Measurements from ENCODE around the gene MORN5.

The MORN5 gene

DNA sequence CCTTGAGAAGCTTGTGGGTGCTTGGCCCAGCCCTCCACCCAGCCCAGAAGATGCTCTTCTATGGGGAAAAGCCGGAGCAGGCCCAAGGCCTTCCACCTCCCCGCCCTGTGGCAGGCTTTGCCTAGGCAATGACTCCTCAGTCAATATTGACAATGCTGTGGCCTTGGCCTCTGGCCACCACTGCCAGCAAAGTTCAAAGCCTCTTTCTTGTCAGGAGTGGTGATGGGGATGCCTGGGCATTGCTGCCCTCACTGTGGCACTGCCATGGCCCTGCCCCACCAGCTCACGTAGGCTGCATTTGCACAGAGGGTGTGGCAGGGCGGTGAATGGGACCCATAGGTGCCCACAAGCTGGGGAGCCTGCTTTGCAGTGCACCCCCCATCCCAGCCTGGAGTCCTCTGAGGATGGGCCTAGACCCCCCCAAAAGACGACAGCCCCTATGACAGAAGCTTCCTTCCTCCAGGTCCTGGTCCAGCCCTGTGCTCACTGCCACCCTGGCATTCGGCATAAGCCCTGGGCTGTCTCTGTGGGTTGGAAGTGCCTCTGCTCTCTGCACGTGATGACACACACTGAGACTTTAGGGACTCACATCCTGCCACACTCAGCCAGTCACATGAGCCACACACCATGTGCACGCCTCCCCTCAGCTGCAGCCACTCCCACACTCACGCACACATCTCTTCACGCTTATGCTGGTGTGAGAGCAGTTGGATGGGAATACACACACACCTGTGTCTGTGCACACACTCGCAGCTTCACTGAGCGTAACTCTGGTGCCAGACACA, 31.1 kb downstream of the MORN5 start (continued):
- TF ChIP-seq, protein P1, sequence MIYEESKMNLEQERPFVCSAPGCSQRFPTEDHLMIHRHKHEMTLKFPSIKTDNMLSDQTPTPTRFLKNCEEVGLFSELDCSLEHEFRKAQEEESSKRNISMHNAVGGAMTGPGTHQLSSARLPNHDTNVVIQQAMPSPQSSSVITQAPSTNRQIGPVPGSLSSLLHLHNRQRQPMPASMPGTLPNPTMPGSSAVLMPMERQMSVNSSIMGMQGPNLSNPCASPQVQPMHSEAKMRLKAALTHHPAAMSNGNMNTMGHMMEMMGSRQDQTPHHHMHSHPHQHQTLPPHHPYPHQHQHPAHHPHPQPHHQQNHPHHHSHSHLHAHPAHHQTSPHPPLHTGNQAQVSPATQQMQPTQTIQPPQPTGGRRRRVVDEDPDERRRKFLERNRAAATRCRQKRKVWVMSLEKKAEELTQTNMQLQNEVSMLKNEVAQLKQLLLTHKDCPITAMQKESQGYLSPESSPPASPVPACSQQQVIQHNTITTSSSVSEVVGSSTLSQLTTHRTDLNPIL (CRISPR knock-in tag; IDR thresholded peaks at IDR 0.05; ENCODE audit: low read depth): no peak
- no peak for TF ChIP-seq ZNF70 (CRISPR knock-in tag; IDR thresholded peaks at IDR 0.05)
- no peak for TF ChIP-seq TCF4 (CRISPR knock-in tag; IDR thresholded peaks at IDR 0.05; ENCODE audit: borderline replicate concordance)
- no peak for TF ChIP-seq ZC3H10 (CRISPR knock-in tag; IDR thresholded peaks at IDR 0.05)
- no peak for TF ChIP-seq ZFP3 (CRISPR knock-in tag; IDR thresholded peaks at IDR 0.05)
- no peak for TF ChIP-seq ARNTL (CRISPR knock-in tag; IDR thresholded peaks at IDR 0.05; ENCODE audit: borderline replicate concordance, low read depth)
- no peak for TF ChIP-seq GLIS3 (CRISPR knock-in tag; IDR thresholded peaks at IDR 0.05)
- TF ChIP-seq ZFP30 (CRISPR knock-in tag; IDR thresholded peaks at IDR 0.05): no peak

DNA sequence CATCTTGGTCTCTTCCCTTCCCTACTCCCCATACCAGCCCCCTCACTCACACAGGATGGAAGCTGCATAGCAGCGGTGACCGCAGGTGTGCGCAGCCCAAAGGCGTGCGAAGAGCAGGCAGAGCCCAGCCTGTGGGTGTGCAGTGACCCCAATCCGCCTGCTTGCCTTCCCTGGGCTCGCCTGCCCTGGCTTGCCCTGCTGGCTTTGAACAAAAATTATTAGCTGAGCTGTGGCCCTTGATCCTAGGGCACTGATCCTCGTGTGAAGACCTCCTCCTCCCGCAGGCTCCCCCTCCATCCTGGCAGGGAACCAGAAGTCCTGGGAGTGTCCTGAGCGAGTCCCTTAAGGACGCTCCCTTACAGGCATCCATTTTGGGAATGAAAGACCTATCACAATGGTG, 31.9 kb downstream of the MORN5 start:
- no peak for ATAC-seq

DNA sequence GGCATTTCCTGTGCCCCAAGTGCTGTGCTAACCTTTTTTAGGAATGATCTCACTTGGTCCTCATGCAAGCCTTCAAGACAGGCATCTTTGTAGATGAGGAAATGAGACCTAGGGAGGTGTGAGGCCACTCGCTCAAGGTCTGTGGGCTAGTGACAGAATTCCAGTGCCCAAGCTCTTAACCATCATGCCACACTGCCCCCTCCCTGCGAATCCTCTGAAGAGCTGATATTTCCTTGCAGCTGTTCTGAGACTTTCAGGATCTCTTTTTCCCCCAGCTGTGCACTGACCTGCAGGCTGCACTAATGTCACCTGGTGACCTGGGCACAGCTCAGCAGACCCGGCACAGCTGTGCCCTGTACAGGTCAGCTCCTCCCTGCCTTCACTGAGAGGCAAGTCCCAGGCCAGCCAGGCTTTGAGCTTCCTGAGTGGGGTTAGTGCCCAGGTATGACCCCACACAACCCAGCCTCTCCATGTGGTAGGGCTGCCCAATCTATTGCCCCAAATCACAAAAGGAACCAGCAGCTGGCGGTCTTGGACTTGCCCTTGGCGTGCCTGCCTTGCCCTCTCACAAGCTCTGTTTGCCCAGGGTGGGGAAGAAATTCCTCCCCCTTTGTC, 32.7 kb downstream of the MORN5 start:
- TF ChIP-seq ZFP3 (CRISPR knock-in tag; IDR thresholded peaks at IDR 0.05): no peak
- TF ChIP-seq, protein P1 (CRISPR knock-in tag; IDR thresholded peaks at IDR 0.05; ENCODE audit: low read depth): no peak
- TF ChIP-seq ZNF565 (CRISPR knock-in tag; conservative IDR thresholded peaks at IDR 0.05; ENCODE audit: low read depth): no peak
- no peak for TF ChIP-seq ESRRG (CRISPR knock-in tag; IDR thresholded peaks at IDR 0.05)
- no peak for TF ChIP-seq TOX (CRISPR knock-in tag; IDR thresholded peaks at IDR 0.05; ENCODE audit: borderline replicate concordance)
- no peak for TF ChIP-seq RARB (CRISPR knock-in tag; IDR thresholded peaks at IDR 0.05)
- ATAC-seq: no peak

More for the DNA sequence above, 31.9 kb downstream of the MORN5 start:
- TF ChIP-seq TCF4 (CRISPR knock-in tag; IDR thresholded peaks at IDR 0.05; ENCODE audit: borderline replicate concordance): no peak
- no peak for TF ChIP-seq OSR1 (CRISPR knock-in tag; IDR thresholded peaks at IDR 0.05)
- no peak for TF ChIP-seq BACH2 (CRISPR knock-in tag; IDR thresholded peaks at IDR 0.05; ENCODE audit: borderline replicate concordance)
- TF ChIP-seq, protein P2, sequence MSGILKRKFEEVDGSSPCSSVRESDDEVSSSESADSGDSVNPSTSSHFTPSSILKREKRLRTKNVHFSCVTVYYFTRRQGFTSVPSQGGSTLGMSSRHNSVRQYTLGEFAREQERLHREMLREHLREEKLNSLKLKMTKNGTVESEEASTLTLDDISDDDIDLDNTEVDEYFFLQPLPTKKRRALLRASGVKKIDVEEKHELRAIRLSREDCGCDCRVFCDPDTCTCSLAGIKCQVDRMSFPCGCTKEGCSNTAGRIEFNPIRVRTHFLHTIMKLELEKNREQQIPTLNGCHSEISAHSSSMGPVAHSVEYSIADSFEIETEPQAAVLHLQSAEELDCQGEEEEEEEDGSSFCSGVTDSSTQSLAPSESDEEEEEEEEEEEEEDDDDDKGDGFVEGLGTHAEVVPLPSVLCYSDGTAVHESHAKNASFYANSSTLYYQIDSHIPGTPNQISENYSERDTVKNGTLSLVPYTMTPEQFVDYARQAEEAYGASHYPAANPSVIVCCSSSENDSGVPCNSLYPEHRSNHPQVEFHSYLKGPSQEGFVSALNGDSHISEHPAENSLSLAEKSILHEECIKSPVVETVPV (CRISPR knock-in tag; IDR thresholded peaks at IDR 0.05): no peak
- TF ChIP-seq CSDC2 (CRISPR knock-in tag; IDR thresholded peaks at IDR 0.05): no peak
- no peak for TF ChIP-seq ZNF70 (CRISPR knock-in tag; IDR thresholded peaks at IDR 0.05)
- TF ChIP-seq ZNF565 (CRISPR knock-in tag; conservative IDR thresholded peaks at IDR 0.05; ENCODE audit: low read depth): no peak
- TF ChIP-seq ZNF8 (CRISPR knock-in tag; IDR thresholded peaks at IDR 0.05): no peak
- TF ChIP-seq ZC3H10 (CRISPR knock-in tag; IDR thresholded peaks at IDR 0.05): no peak
- no peak for TF ChIP-seq PPARA (CRISPR knock-in tag; IDR thresholded peaks at IDR 0.05; ENCODE audit: borderline replicate concordance)
- no peak for TF ChIP-seq ESRRG (CRISPR knock-in tag; IDR thresholded peaks at IDR 0.05)
- TF ChIP-seq, protein P3, sequence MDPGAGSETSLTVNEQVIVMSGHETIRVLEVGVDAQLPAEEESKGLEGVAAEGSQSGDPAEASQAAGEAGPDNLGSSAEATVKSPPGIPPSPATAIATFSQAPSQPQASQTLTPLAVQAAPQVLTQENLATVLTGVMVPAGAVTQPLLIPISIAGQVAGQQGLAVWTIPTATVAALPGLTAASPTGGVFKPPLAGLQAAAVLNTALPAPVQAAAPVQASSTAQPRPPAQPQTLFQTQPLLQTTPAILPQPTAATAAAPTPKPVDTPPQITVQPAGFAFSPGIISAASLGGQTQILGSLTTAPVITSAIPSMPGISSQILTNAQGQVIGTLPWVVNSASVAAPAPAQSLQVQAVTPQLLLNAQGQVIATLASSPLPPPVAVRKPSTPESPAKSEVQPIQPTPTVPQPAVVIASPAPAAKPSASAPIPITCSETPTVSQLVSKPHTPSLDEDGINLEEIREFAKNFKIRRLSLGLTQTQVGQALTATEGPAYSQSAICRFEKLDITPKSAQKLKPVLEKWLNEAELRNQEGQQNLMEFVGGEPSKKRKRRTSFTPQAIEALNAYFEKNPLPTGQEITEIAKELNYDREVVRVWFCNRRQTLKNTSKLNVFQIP (CRISPR knock-in tag; IDR thresholded peaks at IDR 0.05; ENCODE audit: borderline replicate concordance, low read depth): no peak
- TF ChIP-seq ZFP3 (CRISPR knock-in tag; IDR thresholded peaks at IDR 0.05): no peak
- TF ChIP-seq, protein P4, sequence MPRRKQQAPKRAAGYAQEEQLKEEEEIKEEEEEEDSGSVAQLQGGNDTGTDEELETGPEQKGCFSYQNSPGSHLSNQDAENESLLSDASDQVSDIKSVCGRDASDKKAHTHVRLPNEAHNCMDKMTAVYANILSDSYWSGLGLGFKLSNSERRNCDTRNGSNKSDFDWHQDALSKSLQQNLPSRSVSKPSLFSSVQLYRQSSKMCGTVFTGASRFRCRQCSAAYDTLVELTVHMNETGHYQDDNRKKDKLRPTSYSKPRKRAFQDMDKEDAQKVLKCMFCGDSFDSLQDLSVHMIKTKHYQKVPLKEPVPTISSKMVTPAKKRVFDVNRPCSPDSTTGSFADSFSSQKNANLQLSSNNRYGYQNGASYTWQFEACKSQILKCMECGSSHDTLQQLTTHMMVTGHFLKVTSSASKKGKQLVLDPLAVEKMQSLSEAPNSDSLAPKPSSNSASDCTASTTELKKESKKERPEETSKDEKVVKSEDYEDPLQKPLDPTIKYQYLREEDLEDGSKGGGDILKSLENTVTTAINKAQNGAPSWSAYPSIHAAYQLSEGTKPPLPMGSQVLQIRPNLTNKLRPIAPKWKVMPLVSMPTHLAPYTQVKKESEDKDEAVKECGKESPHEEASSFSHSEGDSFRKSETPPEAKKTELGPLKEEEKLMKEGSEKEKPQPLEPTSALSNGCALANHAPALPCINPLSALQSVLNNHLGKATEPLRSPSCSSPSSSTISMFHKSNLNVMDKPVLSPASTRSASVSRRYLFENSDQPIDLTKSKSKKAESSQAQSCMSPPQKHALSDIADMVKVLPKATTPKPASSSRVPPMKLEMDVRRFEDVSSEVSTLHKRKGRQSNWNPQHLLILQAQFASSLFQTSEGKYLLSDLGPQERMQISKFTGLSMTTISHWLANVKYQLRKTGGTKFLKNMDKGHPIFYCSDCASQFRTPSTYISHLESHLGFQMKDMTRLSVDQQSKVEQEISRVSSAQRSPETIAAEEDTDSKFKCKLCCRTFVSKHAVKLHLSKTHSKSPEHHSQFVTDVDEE (CRISPR knock-in tag; IDR thresholded peaks at IDR 0.05): no peak
- TF ChIP-seq TOX (CRISPR knock-in tag; IDR thresholded peaks at IDR 0.05; ENCODE audit: borderline replicate concordance): no peak

Measured in SK-N-SH treated with all-trans-retinoic acid at 6 μM for 48 hours (cell line).